Body of pancreas (tissue), 4 donors: ENCODE data around the gene NOB1. TPM values are rescaled to one million over a fixed set of nuclear protein-coding genes. Genes with fewer than 3 reads are reported as not detected.
A peak's percentile ranks its signal among the peaks of the same experiment; 100 is the strongest.

ENCODE experiments used
- ATAC-seq: fragments of 150-250 bp; one replicate; pipeline ENCODE4 v1.9.1; 2016
- DNase-seq, 4 donors: peaks; one replicate each; pipeline ENCODE4 v3.0.0-alpha.2; 2019
- H3K27ac ChIP-seq, 4 donors: fragments of 200-600 bp; sonication (generic); 1 replicate in 3 of 4; 2 replicates in 1 of 4; pipeline versions ENCODE4 v1.5.1 to v1.6.1; 2016 to 2019; ENCODE audit warnings: mild to moderate bottlenecking in 1 of 4, mixed read lengths in 1 of 4, moderate library complexity in 1 of 4
- H3K27me3 ChIP-seq, 2 donors: fragments of 200-600 bp; sonication (generic); one replicate each; pipeline ENCODE4 v1.6.0; 2016; ENCODE audit warnings: mild to moderate bottlenecking in 1 of 2
- H3K36me3 ChIP-seq, 2 donors: fragments of 200-600 bp; sonication (generic); replicated peaks in 1 of 2; 2 replicates each; pipeline ENCODE4 v1.5.1; 2016; ENCODE audit warnings: low read depth in 2 of 2; ENCODE audit not compliant: insufficient read depth in 1 of 2
- H3K4me1 ChIP-seq: fragments of 200-600 bp; sonication (generic); one replicate; pipeline ENCODE4 v1.6.0; 2016
- H3K4me3 ChIP-seq, 2 donors: fragments of 200-600 bp; sonication (generic); 1 replicate in 1 of 2; 2 replicates in 1 of 2; pipeline ENCODE4 v1.5.1; 2016 to 2019
- H3K9me3 ChIP-seq, 3 donors: fragments of 200-600 bp; sonication (generic); 1 replicate in 2 of 3; 2 replicates in 1 of 3; pipeline ENCODE4 v1.5.1; 2016
- POLR2A ChIP-seq, 3 donors: fragments of 450-650 bp; IDR thresholded peaks; one replicate each; pipeline ENCODE4 v1.6.1; 2016; ENCODE audit warnings: antibody characterized with exemption in 3 of 3, mild to moderate bottlenecking in 2 of 3
- WGBS, 2 donors: methylation state at CpG; one replicate each; pipeline ENCODE4 v1.1.5; 2017; 5-methylcytosine and 5-hydroxymethylcytosine counted together
- intact Hi-C: fragments of 100-400 bp; cut with DNase I; formaldehyde crosslinking; loops from one replicate; pipeline ENCODE4 v1.15.1; 2023
- total RNA-seq, 2 donors: library from RNA; depleted of rRNA; stranded (reverse); fragments of >200 nt; gene quantifications; one replicate each; pipeline ENCODE4 v1.1.0, GENCODE V29; 2016
- TF ChIP-seq, protein P1 (sequence below), 7 experiments: fragments of 450-650 bp in 4 of 7; fragments of 200-600 bp in 3 of 7; sonication (generic) in 3 of 7; IDR thresholded peaks; one replicate each; pipeline ENCODE4 v1.5.1; 2016 to 2019; ENCODE audit warnings: antibody characterized with exemption in 7 of 7

Gene NOB1
- total RNA-seq, 2 donors from 2014 or later, result 28.0 to 69.0 TPM

DNA sequence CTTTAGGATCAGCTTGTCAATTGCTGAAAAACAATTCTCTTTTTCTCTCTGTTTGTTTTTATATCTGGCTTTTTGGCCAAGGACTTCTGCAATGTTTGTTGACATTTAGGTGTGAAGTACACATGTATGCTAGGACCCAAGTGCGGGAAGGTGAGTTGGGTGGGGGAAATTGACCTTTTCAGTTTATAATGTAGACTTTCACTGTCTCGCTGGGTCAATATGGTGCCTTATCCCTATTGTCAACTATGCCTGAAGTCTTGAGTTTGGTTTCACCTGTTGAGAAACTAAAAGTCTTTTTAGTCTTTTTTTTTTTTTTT is 16.9 kb upstream of the NOB1 start:
- 26 to 47% methylated on average over 2 of the region's 2 CpGs for WGBS, 2 donors
- DNase-seq, result no peak
- Histone ChIP-seq H3K4me3 (no peak overlapping the region), H3K4me1 (peaks cover 57% of the 10 kb centered on the region), H3K27me3 (no peaks in the 10 kb centered on the region), H3K9me3 (no peaks in the 10 kb centered on the region), H3K27ac (peak overlapping the region; percentile 49 to 74 (median 55)), H3K36me3 (no peaks in the 10 kb centered on the region)
- ATAC-seq, result peak; percentile 42
- TF ChIP-seq, protein P1, sequence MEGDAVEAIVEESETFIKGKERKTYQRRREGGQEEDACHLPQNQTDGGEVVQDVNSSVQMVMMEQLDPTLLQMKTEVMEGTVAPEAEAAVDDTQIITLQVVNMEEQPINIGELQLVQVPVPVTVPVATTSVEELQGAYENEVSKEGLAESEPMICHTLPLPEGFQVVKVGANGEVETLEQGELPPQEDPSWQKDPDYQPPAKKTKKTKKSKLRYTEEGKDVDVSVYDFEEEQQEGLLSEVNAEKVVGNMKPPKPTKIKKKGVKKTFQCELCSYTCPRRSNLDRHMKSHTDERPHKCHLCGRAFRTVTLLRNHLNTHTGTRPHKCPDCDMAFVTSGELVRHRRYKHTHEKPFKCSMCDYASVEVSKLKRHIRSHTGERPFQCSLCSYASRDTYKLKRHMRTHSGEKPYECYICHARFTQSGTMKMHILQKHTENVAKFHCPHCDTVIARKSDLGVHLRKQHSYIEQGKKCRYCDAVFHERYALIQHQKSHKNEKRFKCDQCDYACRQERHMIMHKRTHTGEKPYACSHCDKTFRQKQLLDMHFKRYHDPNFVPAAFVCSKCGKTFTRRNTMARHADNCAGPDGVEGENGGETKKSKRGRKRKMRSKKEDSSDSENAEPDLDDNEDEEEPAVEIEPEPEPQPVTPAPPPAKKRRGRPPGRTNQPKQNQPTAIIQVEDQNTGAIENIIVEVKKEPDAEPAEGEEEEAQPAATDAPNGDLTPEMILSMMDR (IDR thresholded peaks at IDR 0.05), result no peak
- TF ChIP-seq POLR2A (IDR thresholded peaks at IDR 0.05), result no peak
- intact Hi-C loops, result no loop called here

DNA sequence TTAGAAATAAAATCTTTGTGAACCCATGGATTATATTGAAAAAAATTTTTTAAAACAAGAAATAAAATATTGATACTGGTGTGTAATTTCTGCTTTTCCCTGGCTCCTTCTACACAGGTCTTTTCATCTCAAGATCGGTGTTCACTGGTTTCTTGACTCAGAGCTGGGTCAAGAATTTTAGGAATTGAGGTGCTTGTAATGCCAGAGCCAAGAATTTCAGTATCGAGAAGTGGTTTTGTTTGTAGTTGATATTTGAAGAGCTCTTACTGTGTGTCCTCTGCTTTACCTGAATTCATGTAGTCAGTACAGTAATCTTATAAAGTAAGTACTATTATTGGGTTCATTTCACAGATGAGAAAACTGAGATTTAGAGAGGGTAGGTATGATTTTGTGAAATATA is 14.7 kb upstream of the NOB1 start:
- ATAC-seq, result no peak
- no peak for TF ChIP-seq POLR2A (IDR thresholded peaks at IDR 0.05)
- TF ChIP-seq, protein P1 (IDR thresholded peaks at IDR 0.05), result no peak
- 36 to 50% methylated on average over 2 of the region's 2 CpGs for WGBS, 2 donors
- Histone ChIP-seq H3K36me3 (no peaks in the 10 kb centered on the region), H3K27ac (no peak overlapping the region), H3K4me1 (peaks cover 63% of the 10 kb centered on the region), H3K27me3 (no peaks in the 10 kb centered on the region), H3K4me3 (no peak overlapping the region), H3K9me3 (no peaks in the 10 kb centered on the region)
- intact Hi-C loops, result no loop called here
- no peak for DNase-seq

DNA sequence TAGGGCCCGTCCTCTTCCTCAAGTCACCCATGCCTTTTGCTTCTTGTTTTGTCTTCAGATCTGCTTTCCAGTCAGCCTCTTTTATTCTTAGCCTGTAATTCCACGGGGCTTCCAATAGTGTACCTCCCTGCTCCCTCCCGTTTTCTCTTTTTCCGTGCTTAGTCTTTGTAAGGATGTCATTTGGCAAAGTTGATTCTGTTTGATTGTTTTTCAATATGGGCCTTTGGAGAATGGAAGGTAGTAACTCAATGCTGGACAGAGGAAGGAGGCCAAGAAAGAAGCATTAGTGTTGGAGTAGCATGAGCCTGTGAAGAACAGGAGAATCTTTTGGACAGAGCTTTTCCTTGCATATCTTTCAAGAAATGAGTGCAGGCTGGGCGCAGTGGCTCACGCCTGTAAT is 13.9 kb upstream of the NOB1 start:
- Histone ChIP-seq H3K27me3 (no peaks in the 10 kb centered on the region), H3K36me3 (no peaks in the 10 kb centered on the region), H3K9me3 (no peaks in the 10 kb centered on the region), H3K4me1 (peaks cover 69% of the 10 kb centered on the region), H3K27ac (no peak overlapping the region), H3K4me3 (no peak overlapping the region)
- WGBS, 2 donors, result 81 to 93% methylated on average over 6 of the region's 6 CpGs
- TF ChIP-seq, protein P1 (IDR thresholded peaks at IDR 0.05), result no peak
- TF ChIP-seq POLR2A (IDR thresholded peaks at IDR 0.05), result no peak
- ATAC-seq (no peak), DNase-seq (no peak)
- intact Hi-C loops, result no loop called here

DNA sequence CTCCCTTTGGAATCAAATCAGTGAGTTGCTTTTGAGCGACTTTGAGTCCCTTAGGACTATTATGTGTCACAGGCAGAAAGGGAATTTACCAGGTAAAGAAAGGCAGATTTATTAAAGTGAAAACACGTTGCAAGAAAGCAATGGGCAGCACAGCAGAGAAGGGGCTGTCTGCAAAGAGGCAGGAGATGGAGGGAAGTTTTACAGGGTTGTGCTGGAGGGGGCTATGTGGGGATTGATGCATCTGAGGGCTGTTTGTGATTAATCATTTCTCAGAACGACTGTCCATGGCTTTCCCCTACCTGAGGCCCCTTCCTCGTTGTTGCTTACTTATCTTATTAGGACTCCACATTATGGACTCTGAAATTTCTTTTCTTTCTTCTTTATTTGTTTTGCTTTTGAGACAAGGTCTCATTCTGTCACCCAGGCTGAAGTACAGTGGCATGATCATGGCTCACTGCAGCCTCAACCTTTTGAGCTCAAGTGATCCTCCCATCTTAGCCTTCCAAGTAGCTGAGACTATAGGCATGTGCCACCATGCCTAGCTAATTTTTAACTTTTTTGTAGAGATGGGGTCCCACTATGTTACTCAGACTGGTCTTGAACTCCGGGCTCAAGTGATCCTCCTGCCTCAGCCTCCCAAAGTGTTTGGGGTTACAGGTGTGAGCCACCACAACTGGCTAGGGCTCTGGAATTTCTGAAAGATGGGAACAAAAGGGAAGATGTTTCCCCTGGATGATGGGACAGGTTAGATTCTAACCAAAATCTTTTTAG is 12.9 kb upstream of the NOB1 start:
- peaks cover 64% of the 10 kb centered on the region for H3K4me1 ChIP-seq
- WGBS, 2 donors, result 67 to 72% methylated on average over 5 of the region's 5 CpGs
- H3K27ac ChIP-seq, result no peak overlapping the region

More for the DNA sequence above, 12.9 kb upstream of the NOB1 start:
- H3K9me3 ChIP-seq, result no peaks in the 10 kb centered on the region
- ATAC-seq (no peak), DNase-seq (no peak)
- H3K4me3 ChIP-seq, result no peak overlapping the region
- H3K36me3 ChIP-seq, result no peaks in the 10 kb centered on the region
- H3K27me3 ChIP-seq, result no peaks in the 10 kb centered on the region
- intact Hi-C loops, result no loop called here
- TF ChIP-seq, protein P1 (IDR thresholded peaks at IDR 0.05), result no peak
- TF ChIP-seq POLR2A (IDR thresholded peaks at IDR 0.05), result no peak
